NCI-H1417 (cell line): ENCODE measurements around the gene SETD1B.
"Not testable (repeated sequence)": the region's sequence is repeated elsewhere in the genome, so short reads cannot be mapped to it uniquely, and the experiment has no call there.

Experiments
- DNase-seq, 3 experiments: peaks; one replicate each; lab custom pipeline; 2025; lab: John Stamatoyannopoulos, UW

Gene SETD1B

DNA sequence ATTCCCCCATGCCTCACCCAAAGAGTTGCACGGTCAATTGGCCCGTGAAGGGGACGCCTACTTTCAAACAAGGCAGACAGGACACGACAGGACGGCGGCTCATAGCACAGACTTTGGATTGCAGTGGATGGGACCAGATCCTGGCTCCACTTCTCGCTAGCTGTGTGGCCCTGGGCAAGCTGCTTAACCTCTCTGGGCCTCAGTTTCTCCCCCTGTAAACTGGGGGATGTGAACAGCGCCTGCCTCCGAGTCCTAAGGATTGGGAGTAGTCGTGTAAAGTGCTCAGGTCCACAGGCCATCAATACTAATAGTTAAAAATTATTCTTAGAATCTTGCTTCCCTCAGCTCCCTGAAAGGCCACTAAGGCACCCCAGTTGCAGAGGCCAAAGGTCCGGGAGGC is 23.4 kb upstream of the SETD1B start:
- no peak for DNase-seq

DNA sequence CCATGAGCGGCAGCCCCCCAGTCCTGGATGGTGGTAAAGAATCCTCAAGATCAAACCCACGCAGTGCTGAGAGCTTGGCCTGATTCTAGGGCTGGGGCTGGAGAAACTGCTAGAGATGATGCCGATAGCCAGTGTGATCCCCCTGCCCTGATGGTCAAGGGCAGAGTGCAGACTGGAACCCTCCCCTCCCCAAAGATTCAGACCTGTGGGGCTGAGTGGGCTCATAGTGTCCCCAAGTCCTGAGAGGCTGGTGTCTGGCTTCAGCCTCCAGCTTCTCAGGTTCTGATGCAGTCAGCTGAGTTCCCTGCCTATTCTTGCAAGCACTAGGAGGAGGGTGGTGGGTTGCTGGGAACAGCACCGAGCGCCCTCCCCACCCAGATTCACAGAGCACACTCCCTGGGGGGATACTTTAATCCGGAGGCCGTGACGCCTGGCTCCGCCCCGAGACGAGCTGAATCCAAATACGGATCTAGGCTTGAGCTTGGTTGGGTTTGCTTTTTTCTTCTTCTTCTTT is 22.3 kb upstream of the SETD1B start:
- DNase-seq, result peak in 1 of 3 experiments; percentile 47

DNA sequence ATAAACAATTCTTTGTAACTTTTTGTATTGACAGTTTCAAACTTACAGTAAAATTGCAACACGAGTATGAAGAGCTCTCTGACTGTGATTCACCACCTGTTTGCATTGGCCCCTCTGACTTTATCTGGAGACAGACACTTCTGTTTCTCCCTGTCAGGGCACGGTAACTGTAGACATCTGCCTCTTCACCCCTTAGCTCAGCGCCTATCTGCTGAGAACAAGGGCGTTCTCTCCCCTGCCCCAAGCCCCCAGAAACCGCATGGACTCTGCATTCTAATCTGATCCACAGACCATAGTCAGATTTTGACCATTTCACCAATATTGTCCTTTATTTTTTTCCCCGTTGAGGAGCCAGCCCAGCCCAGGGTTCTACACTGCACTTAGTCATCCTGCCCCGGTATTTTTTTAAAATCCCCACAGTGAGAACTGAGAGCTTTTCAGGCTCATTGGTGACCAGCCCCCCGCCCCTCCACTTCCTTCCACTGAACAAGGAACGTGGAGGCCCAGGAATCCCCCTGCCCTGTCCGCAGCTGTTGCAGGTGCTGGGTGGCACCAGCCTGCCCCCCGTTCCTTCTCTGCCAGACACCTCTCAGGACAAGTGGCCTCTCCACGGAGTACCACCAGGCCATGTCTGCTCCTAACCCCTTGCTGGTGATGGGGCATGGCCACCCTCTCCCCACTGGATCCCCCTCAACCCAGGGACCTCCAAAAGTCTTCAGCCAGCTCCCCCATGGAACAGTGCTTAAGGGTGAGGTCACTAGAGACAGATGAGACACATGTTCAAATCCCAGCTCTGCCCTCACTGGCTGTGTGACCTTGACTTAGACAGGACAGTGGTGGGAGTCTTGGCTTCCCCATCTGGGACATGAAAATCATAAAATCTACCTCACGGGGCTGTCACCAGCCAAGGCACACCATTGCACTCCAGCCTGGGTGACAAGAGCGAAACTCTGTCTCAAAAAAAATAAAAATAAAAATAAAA is 21.5 kb upstream of the SETD1B start:
- DNase-seq, result no peak

DNA sequence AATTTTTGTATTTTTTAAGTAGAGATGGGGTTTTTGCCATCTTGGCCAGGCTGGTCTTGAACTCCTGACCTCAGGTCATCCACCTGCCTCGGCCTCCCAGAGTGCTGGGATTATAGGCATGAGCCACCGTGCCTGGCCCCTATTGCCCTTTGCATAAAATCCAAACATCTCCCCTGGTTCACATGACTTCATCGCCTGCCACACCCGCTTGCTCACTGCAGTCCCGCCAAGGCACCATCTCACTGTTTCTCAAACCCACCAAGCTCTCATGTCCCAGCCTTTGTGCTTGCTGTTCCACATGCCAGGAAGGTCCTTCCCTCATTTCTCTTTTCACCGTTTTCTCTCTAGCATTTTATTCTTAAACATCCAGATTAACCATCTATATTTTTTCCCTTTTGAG is 20.0 kb upstream of the SETD1B start:
- DNase-seq, result no peak

DNA sequence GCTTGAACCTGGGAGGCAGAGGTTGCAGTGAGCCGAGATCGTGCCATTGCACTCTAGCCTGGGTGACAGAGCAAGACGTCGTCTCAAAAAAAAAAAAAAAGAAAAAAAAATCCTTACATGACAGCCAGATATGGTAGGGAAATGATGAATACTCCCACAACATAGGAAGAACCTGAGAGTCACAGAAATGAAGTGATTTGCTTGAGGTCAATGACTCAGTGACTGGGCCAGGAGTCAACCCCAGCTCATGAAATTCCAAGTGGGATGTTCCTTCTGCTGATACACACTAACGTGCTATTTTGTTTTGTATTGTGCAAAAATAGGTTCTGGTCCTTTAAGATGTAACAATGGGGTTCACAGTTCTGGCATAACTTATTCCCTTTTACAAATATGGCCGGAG is 19.3 kb upstream of the SETD1B start:
- DNase-seq, result no peak

DNA sequence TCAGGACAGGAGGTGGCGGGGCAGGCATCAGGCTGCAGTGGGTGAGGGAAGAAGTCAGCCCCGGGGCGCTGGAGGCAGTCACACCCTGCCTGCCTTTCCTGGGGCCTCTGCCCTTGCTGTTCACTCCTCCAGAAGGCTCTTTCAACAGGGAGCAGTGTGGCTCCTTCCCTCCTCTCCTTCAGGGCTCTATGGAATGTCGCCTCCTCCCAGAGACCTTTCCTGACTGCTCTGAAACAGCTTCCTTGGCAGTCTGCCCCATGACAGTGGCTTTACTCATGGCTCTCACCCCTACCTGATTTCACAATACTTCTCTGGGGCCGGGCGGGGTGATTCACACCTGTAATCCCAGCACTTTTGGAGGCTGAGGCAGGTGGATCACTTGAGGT is 17.4 kb upstream of the SETD1B start:
- no peak for DNase-seq

DNA sequence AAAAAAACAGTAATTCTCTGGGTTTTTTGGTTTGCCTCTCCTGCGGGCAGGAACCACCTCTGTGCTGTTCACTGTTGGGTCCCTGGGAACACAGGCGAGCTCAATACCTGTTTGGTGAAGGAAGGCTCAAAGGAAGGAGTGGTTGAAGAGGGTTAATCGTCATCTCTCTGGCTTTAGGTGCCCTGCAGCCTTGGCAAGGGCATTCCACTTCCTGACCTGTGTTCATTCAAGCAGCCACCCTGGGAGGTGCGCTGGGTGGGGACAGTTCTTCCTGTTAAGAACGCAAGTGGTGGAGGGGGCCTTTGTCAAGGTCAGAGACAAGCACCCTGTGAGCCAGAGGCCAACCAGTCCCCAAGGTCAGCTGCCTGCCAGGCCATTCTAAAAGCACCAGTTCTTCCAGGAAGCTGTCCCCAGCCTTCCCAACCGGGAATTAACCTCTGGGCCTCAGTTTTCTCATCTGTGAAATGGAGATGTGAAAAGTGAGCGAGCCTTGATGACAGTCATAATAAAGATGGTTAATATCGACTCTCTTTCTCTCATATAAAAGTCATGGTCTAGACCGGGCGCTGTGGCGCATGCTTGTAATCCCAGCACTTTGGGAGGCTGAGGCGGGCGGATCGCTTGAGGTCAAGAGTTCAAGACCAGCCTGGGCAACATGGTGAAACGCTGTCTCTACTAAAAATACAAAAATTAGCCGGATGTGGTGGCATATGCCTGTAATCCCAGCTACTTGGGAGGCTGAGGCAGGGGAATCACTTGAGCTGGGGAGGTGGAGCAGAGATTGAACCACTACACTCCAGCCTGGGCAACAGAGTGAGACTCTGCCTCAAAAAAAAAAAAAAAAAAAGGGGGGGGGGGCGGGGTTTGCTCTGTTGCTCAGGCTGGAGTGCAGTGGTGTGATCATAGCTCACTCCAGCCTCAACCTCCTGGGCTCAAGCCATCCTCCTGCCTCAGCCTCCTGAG is 16.5 kb upstream of the SETD1B start:
- no peak for DNase-seq

DNA sequence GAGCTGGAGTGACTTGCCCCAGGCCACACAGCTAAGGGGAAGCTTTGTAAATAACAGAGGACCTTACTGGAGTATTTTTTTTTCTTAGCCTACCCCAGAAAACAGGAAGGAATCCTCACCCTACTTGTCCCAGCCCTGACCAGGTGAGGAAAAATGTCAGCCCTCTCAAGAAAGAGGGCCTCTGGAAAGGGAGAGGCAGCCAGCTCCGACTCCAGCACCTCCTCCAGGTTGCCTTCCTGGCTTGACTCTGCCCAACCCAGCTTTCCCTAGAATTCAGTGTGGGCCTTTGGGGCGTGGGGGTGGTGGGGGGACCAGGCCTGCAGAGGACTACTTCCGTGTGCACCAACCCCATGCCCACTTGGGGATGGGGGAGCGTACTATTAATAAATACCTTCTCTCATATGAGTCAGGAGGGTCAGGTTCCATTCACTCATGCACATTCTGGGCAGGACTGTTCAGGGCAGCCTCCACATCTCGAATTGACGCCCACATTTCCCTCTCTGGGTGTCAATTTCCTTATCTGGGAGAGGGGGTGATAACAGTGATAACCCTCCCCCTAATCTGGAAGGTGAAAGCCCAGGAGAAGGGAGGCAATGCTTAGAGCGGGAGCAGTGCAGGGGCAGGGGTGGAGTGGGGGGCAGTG is 15.5 kb upstream of the SETD1B start:
- DNase-seq, result no peak

DNA sequence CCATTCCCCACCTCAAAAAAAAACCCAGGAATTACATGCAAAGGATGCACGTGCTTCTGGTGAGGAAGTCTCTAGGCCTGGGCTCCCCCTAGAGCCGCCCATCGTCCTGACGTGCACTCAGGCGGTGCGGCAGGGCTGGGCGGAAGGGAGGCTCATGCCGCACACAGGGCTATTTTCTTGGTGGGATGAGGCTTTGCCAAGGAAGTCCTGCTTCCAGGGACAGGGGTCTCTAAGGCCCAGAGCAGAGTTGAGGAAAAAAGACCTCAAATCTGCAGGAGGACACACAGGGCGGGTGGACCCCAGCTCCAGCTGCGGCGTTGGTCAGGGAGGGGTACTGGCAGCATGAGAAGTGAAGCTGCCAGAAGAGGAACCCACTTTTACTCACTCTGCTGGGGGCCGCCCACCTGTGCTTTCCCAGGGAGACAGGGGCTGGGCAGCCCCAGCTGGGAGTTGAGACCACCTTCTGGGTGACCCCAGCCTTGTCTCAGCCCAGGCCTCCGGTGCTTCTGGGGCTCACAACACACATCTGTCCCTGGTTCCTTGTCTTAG is 14.5 kb upstream of the SETD1B start:
- no peak for DNase-seq

DNA sequence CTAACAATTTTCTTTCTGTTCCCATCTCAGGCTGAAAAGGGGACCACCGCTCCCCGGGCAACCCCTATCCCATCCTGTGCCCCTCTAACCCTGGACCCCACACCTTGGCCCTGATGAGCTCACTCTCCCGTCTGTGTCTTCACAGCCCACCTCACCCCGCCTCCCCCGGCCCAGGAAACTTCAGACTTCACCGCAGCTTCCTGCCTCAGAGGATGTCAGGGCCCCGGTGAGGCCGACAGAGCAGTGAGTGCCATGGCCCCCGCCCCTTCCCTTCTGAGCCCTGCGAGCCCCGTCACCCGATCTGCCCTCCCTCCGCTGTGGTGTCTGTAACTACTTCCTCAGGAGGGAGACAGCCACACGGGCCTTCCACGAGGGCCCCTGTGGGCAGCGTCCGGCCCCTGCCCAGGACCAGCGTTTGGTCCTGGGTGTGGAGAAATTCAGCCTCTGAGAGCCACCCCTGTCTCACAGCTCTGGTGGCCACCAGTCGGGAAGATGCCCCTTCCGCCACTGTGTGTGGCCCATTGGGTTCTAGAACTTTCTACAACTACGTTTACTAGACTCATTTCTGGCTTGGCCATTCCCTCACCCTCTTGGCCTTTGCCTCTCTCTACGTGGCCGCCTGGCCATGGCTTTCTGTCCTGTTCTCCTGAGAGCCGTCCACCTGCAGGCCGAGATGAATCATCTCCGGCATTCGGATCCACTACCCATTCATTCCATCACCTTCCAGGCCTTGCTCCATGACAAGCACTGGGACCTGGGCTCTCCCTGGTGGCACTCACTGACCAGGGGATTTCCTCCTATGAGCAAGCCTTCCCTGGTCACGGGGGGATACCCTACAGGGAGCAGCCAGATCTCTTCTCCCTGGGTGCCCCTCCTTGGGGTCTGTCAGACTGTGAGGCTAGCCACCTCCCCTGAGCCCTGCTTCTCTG is 13.7 kb upstream of the SETD1B start:
- no peak for DNase-seq

DNA sequence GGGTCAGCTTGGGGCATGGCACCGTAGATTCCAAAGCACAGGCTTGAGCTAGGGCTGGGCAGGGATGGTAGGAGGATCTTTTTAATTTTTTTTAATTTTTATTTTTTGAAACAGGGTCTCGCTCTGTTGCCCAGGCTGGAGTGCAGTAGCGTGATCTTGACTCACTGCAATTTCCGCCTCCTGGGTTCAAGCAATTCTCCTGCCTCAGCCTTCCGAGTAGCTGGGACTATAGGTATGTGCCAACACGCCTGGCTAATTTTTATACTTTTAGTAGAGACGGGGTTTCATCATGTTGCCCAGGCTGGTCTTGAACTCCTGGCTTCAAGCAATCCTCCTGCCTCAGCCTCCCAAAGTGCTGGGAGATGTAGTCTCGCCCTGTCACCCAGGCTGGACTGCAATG is 13.0 kb upstream of the SETD1B start:
- DNase-seq, result not testable (repeated sequence)

DNA sequence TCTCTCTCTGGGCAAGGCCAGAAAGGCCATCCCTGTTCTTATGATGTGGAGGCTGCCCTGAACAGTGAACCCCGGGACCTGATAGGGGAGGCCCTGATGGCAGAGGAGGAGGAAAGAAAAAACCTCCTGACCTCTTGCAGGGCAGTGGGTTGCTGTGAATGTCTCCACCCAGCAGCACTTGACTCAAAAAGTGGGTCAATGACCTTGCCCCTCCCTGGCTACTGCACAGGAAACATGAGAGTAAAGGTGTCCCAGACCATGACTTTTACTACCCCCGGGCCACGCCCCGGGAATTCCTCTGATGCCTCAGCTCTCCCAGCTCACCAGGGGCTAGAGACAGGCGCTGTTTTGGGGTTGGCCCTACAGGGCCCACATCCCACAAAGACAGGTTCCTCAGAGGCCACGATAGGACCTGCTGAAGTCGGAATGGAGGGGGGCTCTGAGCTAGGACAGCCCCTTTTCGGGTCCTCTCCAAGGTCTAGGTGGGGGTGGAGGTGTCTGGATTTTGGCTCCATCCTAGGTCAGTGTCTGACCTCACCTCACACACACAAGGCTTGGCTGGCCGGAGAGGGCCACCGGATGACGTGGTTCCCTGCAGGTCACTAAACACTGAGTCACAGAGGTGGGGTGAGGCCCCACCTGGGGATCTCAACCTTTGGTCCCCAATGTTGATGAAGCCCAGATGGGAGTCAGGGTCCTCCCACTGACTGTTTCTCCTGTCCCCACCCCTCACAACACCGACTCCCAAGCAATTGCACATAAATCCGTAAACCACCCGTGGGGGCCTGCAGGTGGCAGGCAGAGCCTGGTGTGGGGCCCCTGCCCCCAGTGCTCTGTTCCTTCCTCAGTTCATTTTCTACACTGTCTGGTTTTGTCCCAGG is 11.9 kb upstream of the SETD1B start:
- DNase-seq, result no peak

DNA sequence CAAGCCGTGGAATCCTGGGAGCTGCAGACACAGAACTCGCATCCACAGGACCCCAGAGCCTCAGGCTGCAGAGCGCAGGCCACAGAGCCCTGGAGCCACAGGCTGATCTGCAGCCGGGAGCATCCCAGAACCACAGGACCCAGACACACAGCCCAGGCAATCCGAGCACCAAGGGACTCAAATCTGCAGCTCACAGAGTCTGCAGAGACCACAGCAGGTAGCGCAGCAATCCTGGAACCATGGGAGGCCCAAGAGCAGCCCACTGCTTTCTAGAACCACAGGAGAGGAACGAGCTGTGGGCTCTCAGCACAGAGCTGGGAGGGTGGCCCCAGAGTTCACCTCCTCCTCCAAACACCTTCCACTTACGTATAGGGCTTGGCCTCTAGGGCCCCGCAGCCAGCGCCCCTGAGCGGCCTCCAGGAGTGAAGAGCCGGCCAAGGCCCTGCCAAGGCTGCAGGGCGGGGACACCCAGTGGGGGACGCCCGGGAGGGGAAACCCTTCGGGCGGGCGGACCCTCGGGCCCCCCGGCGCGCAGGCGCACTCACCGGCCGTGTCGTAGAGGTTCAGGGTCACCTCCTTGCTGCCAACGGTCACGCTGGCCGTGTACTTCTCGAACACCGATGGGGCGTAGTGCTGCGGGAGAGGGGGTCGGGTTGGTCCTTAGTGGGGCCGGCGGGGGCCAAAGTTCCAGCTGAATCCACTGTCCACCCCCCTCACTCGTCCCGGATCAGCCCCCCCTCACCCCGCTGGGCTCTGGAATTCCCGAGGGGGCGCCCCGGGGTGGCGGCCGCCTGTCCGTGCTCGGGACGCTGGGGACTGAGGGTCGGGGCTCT is 11.0 kb upstream of the SETD1B start:
- no peak for DNase-seq

DNA sequence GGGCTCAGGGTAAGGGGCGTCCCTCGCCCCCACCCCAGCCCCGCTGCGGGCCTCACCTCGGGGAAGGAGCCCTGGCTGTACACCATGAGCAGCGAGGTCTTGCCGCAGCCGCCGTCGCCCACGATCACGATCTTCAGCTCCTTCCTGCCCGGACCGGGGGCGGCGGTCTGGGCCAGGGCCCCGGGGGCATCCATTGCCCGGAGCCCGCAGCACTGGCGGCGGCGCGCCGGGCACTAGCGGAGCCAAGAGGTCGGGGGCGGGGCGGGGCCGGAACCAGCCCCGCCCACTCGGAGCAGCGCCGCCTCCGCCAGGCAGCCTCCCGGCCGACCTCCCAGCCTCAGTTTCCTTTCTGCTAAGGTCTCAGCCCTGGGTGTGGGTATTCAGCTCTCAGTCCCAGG is 10.4 kb upstream of the SETD1B start, which contains the start of gene RHOF:
TSS of gene RHOF (minus strand) at position 249 of the 398 bp plus-strand sequence. CDS start at position 194, 55 bp downstream.
- peak in 1 of 3 experiments; percentile 26 for DNase-seq

DNA sequence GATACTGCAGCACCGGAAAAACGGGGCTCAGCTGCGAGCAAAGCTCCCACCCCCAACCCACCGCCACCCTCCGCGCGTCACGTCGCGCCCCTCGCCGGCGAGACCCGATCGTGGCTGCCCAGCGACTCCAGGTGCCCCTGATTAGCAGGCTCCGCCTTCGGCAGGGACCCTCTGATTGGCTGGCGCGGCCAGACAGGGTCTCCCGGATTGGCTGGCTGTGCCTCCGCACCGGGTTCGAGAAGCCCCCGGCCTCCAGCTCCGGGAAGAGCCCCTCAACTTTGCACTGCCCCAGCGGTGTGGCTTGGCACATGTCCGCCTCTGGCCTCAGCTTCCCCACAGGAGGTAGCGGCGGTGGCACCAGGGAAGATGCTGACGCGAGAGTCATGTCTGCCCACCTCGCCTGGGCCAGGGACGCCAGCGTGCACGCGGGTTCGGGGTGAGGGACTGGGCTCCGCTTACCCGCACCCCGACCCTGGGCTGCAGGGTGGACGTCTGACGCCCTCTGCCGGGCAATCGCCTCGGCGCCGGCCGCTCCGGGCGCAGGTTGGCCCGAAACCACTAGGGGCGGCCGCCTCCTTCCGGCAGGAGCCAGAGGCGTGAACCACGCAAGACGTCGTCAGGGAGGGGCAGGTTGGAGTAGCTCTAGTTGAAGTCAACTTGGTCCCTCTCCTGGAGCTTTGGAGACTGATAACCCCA is 9.8 kb upstream of the SETD1B start:
- DNase-seq, result peak; percentile 87 to 92 (median 92)

DNA sequence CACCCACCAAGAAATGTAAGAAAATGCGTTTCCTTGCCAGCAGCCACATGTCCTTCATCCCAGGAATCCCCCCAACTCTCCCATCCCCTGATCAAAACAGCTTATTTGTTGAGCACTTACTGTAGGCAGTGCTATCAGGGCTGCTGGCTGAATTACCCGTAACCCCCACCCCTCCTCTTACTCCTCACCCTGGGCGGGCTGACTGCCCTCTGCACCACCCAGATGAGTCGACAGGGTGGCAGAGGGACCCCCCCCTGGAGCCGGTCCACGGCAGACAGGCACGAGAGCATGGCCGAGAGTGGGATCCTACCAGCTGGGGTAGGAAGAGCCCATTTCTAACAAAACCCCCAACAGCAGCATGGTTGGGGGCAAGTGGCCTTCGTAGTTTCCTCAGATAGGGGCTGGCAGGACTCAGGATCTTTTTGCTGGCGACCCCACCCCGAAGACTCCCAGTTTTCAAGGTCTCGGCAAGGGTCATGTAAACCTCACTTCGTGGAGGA is 9.2 kb upstream of the SETD1B start:
- no peak for DNase-seq
